HepG2 (cell line): Measurements from ENCODE around the gene FOXN3. TPM values are rescaled to one million over a fixed set of nuclear protein-coding genes. Genes with fewer than 3 reads are reported as not detected.

Experiments
- ATAC-seq: fragments of 200-7000 bp; cut with Tn5 transposase; 3 replicates; pipeline ENCODE4 v1.9.1; 2020; ENCODE audit warnings: mild to moderate bottlenecking, moderate library complexity
- BruUV-seq: library from RNA; stranded (reverse); fragments of 400-500 nt; replicated peaks from 2 replicates; lab custom pipeline; 2021; lab: Mats Ljungman, UMichigan
- CTCF ChIA-PET: fragments of 300-600 bp; formaldehyde crosslinking; extraction: SDS; loops from one replicate; lab custom pipeline; 2021; ENCODE audit warnings: low total read pairs, inconsistent platforms, low intra/inter-chr PET ratio; lab: Yijun Ruan, JAX
- POLR2A ChIA-PET: fragments of 350-600 bp; sonication (Branson Sonifier 250); formaldehyde crosslinking; loops from one replicate; lab custom pipeline; 2020; ENCODE audit warnings: antibody characterized with exemption, inconsistent platforms; lab: Yijun Ruan, JAX
- DNase-seq: peaks from one replicate; pipeline ENCODE4 v3.0.0-alpha.2; 2015; ENCODE audit warnings: low spot score
- FAIRE-seq: peaks from 3 replicates; lab custom pipeline; 2011; peaks lifted over from hg19 to GRCh38; lab: Jason Lieb, UNC
- H2AFZ ChIP-seq: one replicate; pipeline ENCODE4 v1.6.1; 2011; ENCODE audit warnings: low read length, inconsistent platforms
- H3K27ac ChIP-seq: fragments of 300-600 bp; 3 replicates; pipeline ENCODE4 v1.8.0; 2011; ENCODE audit warnings: mixed run types, mild to moderate bottlenecking, mixed read lengths, low read length, inconsistent platforms; ENCODE audit not compliant: insufficient read depth; ENCODE audit errors: extremely low read length
- H3K27me3 ChIP-seq, 2 experiments: fragments of 200-600 bp in 1 of 2; 2 replicates in 1 of 2; 3 replicates in 1 of 2; pipeline versions ENCODE4 v1.6.0 to v1.8.0; 2011; ENCODE audit warnings: low read length in 2 of 2, mild to moderate bottlenecking in 2 of 2, moderate library complexity in 2 of 2, inconsistent platforms in 1 of 2; ENCODE audit not compliant: insufficient read depth in 2 of 2, control insufficient read depth in 1 of 2
- H3K36me3 ChIP-seq, 2 experiments: fragments of 200-600 bp in 1 of 2; replicated peaks in 1 of 2; 2 replicates in 1 of 2; 3 replicates in 1 of 2; pipeline versions ENCODE4 v1.5.1 to v1.8.0; 2011; ENCODE audit warnings: low read length in 2 of 2, inconsistent platforms in 1 of 2; ENCODE audit not compliant: insufficient read depth in 2 of 2, control insufficient read depth in 1 of 2
- H3K4me1 ChIP-seq: 2 replicates; pipeline ENCODE4 v1.5.1; 2012; ENCODE audit warnings: low read length, inconsistent platforms; ENCODE audit not compliant: insufficient read depth
- H3K4me2 ChIP-seq: 2 replicates; pipeline ENCODE4 v1.6.0; 2011; ENCODE audit warnings: low read depth, low read length, inconsistent platforms
- H3K4me3 ChIP-seq, 3 experiments: fragments of 200-600 bp in 1 of 3; sonication (generic), shearing (Covaris generic) in 1 of 3; replicated peaks in 1 of 3; 2 replicates each; pipeline ENCODE4 v1.5.1; 2011 to 2016; ENCODE audit warnings: low read length in 3 of 3, inconsistent platforms in 2 of 3, low read depth in 2 of 3, mild to moderate bottlenecking in 2 of 3, control low read depth in 1 of 3, mixed read lengths in 1 of 3; ENCODE audit not compliant: insufficient read depth in 1 of 3
- H3K79me2 ChIP-seq: one replicate; pipeline ENCODE4 v1.6.1; 2011; ENCODE audit warnings: low read length, inconsistent platforms; ENCODE audit not compliant: insufficient read depth
- H3K9ac ChIP-seq: 2 replicates; pipeline ENCODE4 v1.6.0; 2011; ENCODE audit warnings: mild to moderate bottlenecking, low read depth, low read length, inconsistent platforms; ENCODE audit not compliant: insufficient read depth
- H3K9me3 ChIP-seq: 2 replicates; pipeline ENCODE4 v1.5.1; 2012; ENCODE audit warnings: mild to moderate bottlenecking, low read length
- H4K20me1 ChIP-seq: 2 replicates; pipeline ENCODE4 v1.6.0; 2011; ENCODE audit warnings: inconsistent platforms, mild to moderate bottlenecking, low read length, moderate library complexity; ENCODE audit not compliant: insufficient read depth
- CENPX ChIP-seq: sonication (generic); formaldehyde crosslinking; IDR thresholded peaks from 2 replicates; pipeline ENCODE4 v1.9.0; 2021; ENCODE audit warnings: mild to moderate bottlenecking, missing genetic modification reagents, moderate library complexity
- CREM ChIP-seq, 2 experiments: sonication (generic) in 1 of 2; formaldehyde crosslinking in 1 of 2; IDR thresholded peaks; 2 replicates each; pipeline versions ENCODE4 v1.4.0 to v1.6.1; 2016 to 2020; ENCODE audit warnings: antibody characterized with exemption in 1 of 2, mild to moderate bottlenecking in 1 of 2, missing genetic modification reagents in 1 of 2
- KLF15 ChIP-seq: sonication (generic); formaldehyde crosslinking; IDR thresholded peaks from 2 replicates; pipeline ENCODE4 v1.8.1; 2023; ENCODE audit warnings: borderline replicate concordance, mild to moderate bottlenecking, inconsistent platforms, missing genetic modification reagents, mixed read lengths
- LCORL ChIP-seq, 2 experiments: fragments of 450-650 bp in 1 of 2; sonication (generic) in 1 of 2; formaldehyde crosslinking in 1 of 2; IDR thresholded peaks; 2 replicates each; pipeline versions ENCODE4 v1.5.0 to v1.6.1; 2017 to 2020; ENCODE audit warnings: antibody characterized with exemption in 1 of 2, missing genetic modification reagents in 1 of 2
- NFYC ChIP-seq: IDR thresholded peaks from 2 replicates; pipeline ENCODE4 v1.6.1; 2016; ENCODE audit warnings: missing genetic modification reagents, missing compliant biosample characterization
- PCBP1 ChIP-seq: fragments of 200-400 bp; formaldehyde crosslinking; IDR thresholded peaks from 2 replicates; pipeline ENCODE4 v1.6.1; 2017; ENCODE audit warnings: mild to moderate bottlenecking, low read depth, low read length, borderline replicate concordance
- ZBTB38 ChIP-seq: sonication (generic); formaldehyde crosslinking; IDR thresholded peaks from 2 replicates; pipeline ENCODE4 v1.5.1; 2020; ENCODE audit warnings: mild to moderate bottlenecking, missing genetic modification reagents
- WGBS: methylation state at CpG from one replicate; pipeline ENCODE4 v1.1.6; 2017; ENCODE audit warnings: low lambda C conversion rate; 5-methylcytosine and 5-hydroxymethylcytosine counted together
- in situ Hi-C: cut with HindIII; loops from 2 replicates; pipeline ENCODE4 v1.10.0; 2017; ENCODE audit warnings: low pct_unique_long_range_greater_than_20kb; ENCODE audit not compliant: extremely low pct_ligation_motif_present
- intact Hi-C: fragments of 100-400 bp; cut with micrococcal nuclease; formaldehyde crosslinking; loops from one replicate; pipeline ENCODE4 v1.10.0; 2022; ENCODE audit not compliant: unreplicated experiment
- polyA plus RNA-seq, 8 experiments: library from polyadenylated mRNA; depleted of rRNA in 3 of 8; stranded (reverse) in 7 of 8; unstranded in 1 of 8; fragments of >200 nt; fragmentation: Illumina TruSeq in 4 of 8; extraction: Trizol in 4 of 8; gene quantifications; 2 replicates each; pipeline versions ENCODE4 v1.2.1 to v1.2.3, GENCODE V29; 2011 to 2016; ENCODE audit warnings: low read depth in 4 of 8, missing spikeins in 1 of 8, mixed read lengths in 1 of 8; ENCODE audit not compliant: insufficient read depth in 1 of 8
- total RNA-seq, 5 experiments: library from RNA; depleted of rRNA; stranded (reverse); fragments of >200 nt; fragmentation: Illumina TruSeq; extraction: Trizol; gene quantifications; 2 replicates each; pipeline ENCODE4 v1.2.3, GENCODE V29; 2016; ENCODE audit warnings: low read depth in 1 of 5
- TF ChIP-seq, protein P1 (sequence below): sonication (generic); formaldehyde crosslinking; IDR thresholded peaks from 2 replicates; pipeline ENCODE4 v1.5.1; 2020; ENCODE audit warnings: mild to moderate bottlenecking, missing genetic modification reagents, moderate library complexity
- TF ChIP-seq, protein P2 (sequence below): IDR thresholded peaks from 2 replicates; pipeline ENCODE4 v1.6.1; 2018; ENCODE audit warnings: missing genetic modification reagents, mild to moderate bottlenecking, missing compliant biosample characterization
- TF ChIP-seq, protein P3 (sequence below): sonication (generic); formaldehyde crosslinking; IDR thresholded peaks from 2 replicates; pipeline ENCODE4; 2020; ENCODE audit warnings: missing genetic modification reagents, mild to moderate bottlenecking, borderline replicate concordance

FOXN3 gene
- total and polyA plus RNA-seq, 2 of the 13 experiments (the other 11 are each of a cell fraction or from before 2014, with no cell fraction given): 32.4 to 70.2 TPM

DNA sequence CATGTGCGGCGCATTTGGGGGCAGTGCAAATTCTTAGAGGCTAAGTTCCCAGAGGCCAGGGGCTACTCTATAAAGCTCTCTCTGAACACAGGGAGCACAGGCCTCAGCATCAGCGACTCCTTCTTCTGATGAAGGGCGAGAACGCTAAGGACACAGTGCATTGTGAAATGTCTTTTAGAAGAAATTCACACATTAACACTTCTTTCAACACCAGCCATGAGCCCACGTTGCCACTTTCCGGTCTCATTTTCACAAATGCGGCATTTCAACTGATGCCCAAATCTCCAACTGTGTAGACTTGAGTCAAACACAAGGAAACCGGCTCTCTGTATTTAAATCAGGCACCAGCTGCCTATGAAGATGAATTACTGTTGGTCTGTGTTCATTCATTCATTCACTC, 162.0 kb downstream of the FOXN3 start:
- Histone ChIP-seq H3K9ac (no peak overlapping the region), H4K20me1 (peaks cover 72% of the 10 kb centered on the region), H3K9me3 (no peaks in the 10 kb centered on the region), H3K4me2 (no peak overlapping the region), H3K4me1 (peaks cover 10% of the 10 kb centered on the region), H2AFZ (no peak overlapping the region), H3K79me2 (peaks cover 54% of the 10 kb centered on the region), H3K27ac (no peak overlapping the region), H3K27me3 (no peaks in the 10 kb centered on the region), H3K36me3 (peaks cover 16 to 51% of the 10 kb centered on the region in 2 experiments), H3K4me3 (no peak overlapping the region)
- WGBS: over 99% methylated on average over 9 of the region's 9 CpGs
- in situ Hi-C loops: no loop called here
- intact Hi-C loops: no loop called here
- BruUV-seq: no TSS peak
- no peak for DNase-seq
- ChIA-PET CTCF (no interaction called here), POLR2A (no interaction called here)
- no peak for FAIRE-seq
- no peak for TF ChIP-seq PCBP1
- TF ChIP-seq, protein P1, sequence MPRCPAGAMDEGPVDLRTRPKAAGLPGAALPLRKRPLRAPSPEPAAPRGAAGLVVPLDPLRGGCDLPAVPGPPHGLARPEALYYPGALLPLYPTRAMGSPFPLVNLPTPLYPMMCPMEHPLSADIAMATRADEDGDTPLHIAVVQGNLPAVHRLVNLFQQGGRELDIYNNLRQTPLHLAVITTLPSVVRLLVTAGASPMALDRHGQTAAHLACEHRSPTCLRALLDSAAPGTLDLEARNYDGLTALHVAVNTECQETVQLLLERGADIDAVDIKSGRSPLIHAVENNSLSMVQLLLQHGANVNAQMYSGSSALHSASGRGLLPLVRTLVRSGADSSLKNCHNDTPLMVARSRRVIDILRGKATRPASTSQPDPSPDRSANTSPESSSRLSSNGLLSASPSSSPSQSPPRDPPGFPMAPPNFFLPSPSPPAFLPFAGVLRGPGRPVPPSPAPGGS (CRISPR knock-in tag): no peak
- no peak for ATAC-seq

DNA sequence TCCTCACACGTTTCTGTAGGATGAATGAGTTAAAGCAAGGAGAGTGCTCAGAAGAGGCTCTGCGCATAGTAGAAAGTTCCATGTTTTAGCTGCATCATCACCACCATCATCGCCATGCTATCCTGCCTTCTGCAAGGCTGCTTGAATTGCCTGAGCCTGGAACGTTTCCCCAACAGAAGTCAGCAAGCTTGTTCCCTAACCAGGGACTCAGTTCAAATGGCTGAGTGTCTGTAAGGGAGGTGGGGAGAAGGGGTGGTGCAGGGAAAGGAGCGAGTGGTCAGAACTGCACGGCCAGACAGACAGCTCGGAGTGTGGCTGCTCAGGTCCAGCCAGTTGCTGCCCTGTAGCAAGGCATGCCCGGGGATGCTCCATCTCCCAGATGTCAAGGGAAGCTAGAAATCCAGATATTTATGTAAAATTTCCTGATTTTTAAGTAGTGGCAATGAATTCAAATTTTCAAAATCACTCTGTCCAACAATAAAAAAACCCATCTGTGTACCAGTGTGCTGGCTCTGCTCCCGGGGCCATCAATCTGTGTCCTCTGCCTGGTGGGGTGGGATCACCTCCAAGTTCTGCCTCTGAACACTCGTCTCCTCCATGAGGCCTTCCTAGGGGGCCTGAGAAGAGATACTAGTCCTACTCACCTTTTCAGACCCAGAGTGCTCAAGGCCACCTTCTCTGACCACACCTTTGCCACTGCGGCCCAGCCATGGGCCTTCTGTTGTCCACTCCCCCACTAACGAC, 162.7 kb downstream of the FOXN3 start:
- Histone ChIP-seq H4K20me1 (peaks cover 70% of the 10 kb centered on the region), H3K36me3 (peaks cover 19 to 51% of the 10 kb centered on the region in 2 experiments), H3K9me3 (no peaks in the 10 kb centered on the region), H3K4me3 (no peak overlapping the region), H3K27ac (no peak overlapping the region), H3K4me1 (peaks cover 17% of the 10 kb centered on the region), H3K79me2 (peaks cover 61% of the 10 kb centered on the region), H3K27me3 (no peaks in the 10 kb centered on the region), H2AFZ (no peak overlapping the region), H3K4me2 (no peak overlapping the region), H3K9ac (no peak overlapping the region)
- in situ Hi-C loops (no loop called here), intact Hi-C loops (no loop called here)
- POLR2A ChIA-PET: no interaction called here
- DNase-seq: no peak
- peak; percentile 12; the same call in 1 of the 3 replicates for ATAC-seq
- FAIRE-seq: no peak
- CTCF ChIA-PET: no interaction called here
- BruUV-seq: no TSS peak
- WGBS: 96% methylated on average over 12 of the region's 12 CpGs
- TF ChIP-seq LCORL (IDR thresholded peaks at IDR 0.05) (no peak), LCORL (CRISPR knock-in tag; IDR thresholded peaks at IDR 0.05) (no peak), CREM (IDR thresholded peaks at IDR 0.05) (no peak), CREM (CRISPR knock-in tag; IDR thresholded peaks at IDR 0.05) (no peak), ZBTB38 (no peak), NFYC (CRISPR knock-in tag) (no peak), CENPX (CRISPR knock-in tag) (no peak), KLF15 (CRISPR knock-in tag) (no peak)
- TF ChIP-seq, protein P2, sequence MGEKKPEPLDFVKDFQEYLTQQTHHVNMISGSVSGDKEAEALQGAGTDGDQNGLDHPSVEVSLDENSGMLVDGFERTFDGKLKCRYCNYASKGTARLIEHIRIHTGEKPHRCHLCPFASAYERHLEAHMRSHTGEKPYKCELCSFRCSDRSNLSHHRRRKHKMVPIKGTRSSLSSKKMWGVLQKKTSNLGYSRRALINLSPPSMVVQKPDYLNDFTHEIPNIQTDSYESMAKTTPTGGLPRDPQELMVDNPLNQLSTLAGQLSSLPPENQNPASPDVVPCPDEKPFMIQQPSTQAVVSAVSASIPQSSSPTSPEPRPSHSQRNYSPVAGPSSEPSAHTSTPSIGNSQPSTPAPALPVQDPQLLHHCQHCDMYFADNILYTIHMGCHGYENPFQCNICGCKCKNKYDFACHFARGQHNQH (CRISPR knock-in tag): no peak
- TF ChIP-seq, protein P3, sequence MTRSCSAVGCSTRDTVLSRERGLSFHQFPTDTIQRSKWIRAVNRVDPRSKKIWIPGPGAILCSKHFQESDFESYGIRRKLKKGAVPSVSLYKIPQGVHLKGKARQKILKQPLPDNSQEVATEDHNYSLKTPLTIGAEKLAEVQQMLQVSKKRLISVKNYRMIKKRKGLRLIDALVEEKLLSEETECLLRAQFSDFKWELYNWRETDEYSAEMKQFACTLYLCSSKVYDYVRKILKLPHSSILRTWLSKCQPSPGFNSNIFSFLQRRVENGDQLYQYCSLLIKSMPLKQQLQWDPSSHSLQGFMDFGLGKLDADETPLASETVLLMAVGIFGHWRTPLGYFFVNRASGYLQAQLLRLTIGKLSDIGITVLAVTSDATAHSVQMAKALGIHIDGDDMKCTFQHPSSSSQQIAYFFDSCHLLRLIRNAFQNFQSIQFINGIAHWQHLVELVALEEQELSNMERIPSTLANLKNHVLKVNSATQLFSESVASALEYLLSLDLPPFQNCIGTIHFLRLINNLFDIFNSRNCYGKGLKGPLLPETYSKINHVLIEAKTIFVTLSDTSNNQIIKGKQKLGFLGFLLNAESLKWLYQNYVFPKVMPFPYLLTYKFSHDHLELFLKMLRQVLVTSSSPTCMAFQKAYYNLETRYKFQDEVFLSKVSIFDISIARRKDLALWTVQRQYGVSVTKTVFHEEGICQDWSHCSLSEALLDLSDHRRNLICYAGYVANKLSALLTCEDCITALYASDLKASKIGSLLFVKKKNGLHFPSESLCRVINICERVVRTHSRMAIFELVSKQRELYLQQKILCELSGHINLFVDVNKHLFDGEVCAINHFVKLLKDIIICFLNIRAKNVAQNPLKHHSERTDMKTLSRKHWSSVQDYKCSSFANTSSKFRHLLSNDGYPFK (CRISPR knock-in tag): no peak
